ENCODE measurements around the gene RAE1.

DNA sequence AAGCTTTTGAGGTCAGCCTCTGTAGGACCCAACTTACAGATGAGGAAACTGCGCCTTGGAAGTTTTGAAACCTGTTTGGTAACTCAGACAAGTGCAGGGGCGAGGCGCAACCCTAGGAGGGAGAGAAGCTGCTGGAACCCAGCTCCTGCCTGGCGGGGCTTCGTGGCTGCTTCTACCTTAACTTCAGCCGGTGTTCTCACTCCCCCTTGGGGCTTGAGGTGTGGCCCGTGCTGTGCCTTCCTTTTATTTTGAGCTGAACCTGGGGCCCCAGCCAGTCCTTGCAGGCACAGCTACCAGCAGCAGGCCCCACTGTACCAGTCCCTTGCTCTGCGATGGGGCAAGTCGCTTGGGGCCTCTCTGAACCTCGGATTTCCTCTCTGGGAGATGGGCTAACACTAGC, 52.2 kb downstream of the RAE1 start:
- TF ChIP-seq CTCF (IDR thresholded peaks at IDR 0.05; ENCODE audit: extremely low read depth in 1 of 2, insufficient read depth in 1 of 2, low read depth in 1 of 2, low read length in 2 of 2) = no peak
- TF ChIP-seq MYC (IDR thresholded peaks at IDR 0.05; ENCODE audit: low read depth, low read length) = no peak
- TF ChIP-seq, protein P1, sequence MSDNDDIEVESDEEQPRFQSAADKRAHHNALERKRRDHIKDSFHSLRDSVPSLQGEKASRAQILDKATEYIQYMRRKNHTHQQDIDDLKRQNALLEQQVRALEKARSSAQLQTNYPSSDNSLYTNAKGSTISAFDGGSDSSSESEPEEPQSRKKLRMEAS (IDR thresholded peaks at IDR 0.05; ENCODE audit: insufficient read depth, insufficient read length) = no peak
- no peak for TF ChIP-seq POLR2A (IDR thresholded peaks at IDR 0.05; ENCODE audit: low read depth, low read length)
- TF ChIP-seq JUN (IDR thresholded peaks at IDR 0.05; ENCODE audit: borderline replicate concordance, insufficient read depth, insufficient read length, low read depth) = no peak
- no peak for TF ChIP-seq POLR2AphosphoS5 (IDR thresholded peaks at IDR 0.05; ENCODE audit: insufficient read depth, low read depth, low read length)
